ENCODE data around the gene ADGRA1.

DNA sequence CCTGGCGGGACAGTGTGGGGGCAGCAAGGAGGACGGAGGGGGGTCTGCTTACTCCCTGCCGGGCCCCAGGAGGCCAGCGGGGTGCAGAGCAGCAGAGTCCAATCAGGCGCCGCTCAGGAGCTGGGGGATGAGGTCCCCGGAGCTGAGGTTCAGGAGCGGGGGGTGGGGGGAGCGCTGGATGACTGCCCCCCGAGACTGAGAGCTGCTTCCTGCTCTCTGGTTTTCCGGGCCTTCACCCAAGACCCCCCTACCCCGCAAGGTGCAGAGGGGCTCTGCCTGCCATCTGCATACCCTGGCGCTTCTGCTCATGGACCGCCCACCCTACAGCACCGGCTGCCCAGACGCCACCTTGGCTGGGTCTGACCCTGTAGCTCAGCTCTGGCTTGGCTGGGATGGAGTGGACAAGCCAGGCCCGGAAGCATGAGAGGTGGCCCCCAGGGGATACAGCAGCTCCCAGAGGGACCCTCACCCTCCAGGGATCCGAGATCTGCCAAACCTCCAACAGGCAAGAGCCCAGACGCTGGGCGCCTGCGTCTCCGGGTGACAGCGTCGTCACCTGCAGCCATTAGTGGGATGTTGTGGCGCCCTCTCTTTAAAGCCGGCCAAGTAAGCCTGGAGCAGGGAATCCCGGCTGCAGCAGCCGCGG lies 73.2 kb downstream of the ADGRA1 start:
- TF ChIP-seq, protein P1, sequence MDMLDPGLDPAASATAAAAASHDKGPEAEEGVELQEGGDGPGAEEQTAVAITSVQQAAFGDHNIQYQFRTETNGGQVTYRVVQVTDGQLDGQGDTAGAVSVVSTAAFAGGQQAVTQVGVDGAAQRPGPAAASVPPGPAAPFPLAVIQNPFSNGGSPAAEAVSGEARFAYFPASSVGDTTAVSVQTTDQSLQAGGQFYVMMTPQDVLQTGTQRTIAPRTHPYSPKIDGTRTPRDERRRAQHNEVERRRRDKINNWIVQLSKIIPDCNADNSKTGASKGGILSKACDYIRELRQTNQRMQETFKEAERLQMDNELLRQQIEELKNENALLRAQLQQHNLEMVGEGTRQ (IDR thresholded peaks at IDR 0.05; ENCODE audit: low read depth, low read length): no peak
- TF ChIP-seq, protein P1 (CRISPR knock-in tag; IDR thresholded peaks at IDR 0.05; ENCODE audit: borderline replicate concordance): no peak
- TF ChIP-seq YY1 (IDR thresholded peaks at IDR 0.05; ENCODE audit: insufficient read depth, insufficient replicate concordance, low read depth, low read length): no peak
- TF ChIP-seq, protein P2, sequence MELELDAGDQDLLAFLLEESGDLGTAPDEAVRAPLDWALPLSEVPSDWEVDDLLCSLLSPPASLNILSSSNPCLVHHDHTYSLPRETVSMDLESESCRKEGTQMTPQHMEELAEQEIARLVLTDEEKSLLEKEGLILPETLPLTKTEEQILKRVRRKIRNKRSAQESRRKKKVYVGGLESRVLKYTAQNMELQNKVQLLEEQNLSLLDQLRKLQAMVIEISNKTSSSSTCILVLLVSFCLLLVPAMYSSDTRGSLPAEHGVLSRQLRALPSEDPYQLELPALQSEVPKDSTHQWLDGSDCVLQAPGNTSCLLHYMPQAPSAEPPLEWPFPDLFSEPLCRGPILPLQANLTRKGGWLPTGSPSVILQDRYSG (CRISPR knock-in tag; IDR thresholded peaks at IDR 0.05): no peak
- no peak for TF ChIP-seq ZNF766 (CRISPR knock-in tag; IDR thresholded peaks at IDR 0.05; ENCODE audit: borderline replicate concordance)

Measured in HepG2 (cell line).